Prostate gland (tissue), 2 donors: ENCODE measurements around the gene LGR4.

Experiments used
- CTCF ChIP-seq, 4 experiments: fragments of 200-600 bp in 2 of 4; fragments of 450-650 bp in 2 of 4; sonication (generic) in 2 of 4; IDR thresholded peaks; 1 replicate in 3 of 4; 2 replicates in 1 of 4; pipeline ENCODE4 v1.5.1; 2016 to 2019; ENCODE audit warnings: antibody characterized with exemption in 4 of 4, mild to moderate bottlenecking in 2 of 4, moderate library complexity in 2 of 4
- POLR2A ChIP-seq: fragments of 450-650 bp; IDR thresholded peaks from one replicate; pipeline ENCODE4 v1.6.1; 2016; ENCODE audit warnings: antibody characterized with exemption, mild to moderate bottlenecking
- POLR2AphosphoS5 ChIP-seq: sonication (generic); formaldehyde crosslinking; IDR thresholded peaks from one replicate; pipeline ENCODE4 v1.6.1; 2017; ENCODE audit warnings: antibody characterized with exemption

DNA sequence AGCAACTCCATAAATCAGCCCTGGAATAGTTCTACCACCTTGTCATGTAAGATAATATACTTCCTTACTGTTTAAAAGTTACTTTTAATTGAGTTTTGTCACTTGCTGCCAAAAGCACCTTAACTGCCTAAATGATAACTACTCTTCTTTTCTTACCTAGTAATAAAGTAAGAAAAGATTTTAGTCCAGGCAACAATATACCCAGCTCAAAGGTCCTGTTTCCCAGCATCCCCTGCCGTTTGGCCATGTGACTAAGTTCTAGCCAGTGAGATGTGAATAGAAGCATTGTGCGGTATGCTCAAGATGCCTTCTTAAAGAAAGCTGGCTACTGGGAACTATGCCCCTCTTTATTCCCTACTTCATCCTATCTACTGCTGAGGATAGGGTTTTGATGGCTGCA is 70.1 kb downstream of the LGR4 start:
- TF ChIP-seq POLR2A (no peak), CTCF (IDR thresholded peaks at IDR 0.05) (no peak), POLR2AphosphoS5 (no peak)
